HEK293 (cell line): ENCODE results near the gene MRPS18A.

Experiments
- CTCF ChIA-PET: fragments of 350-600 bp; formaldehyde crosslinking; extraction: SDS; loops from one replicate; lab custom pipeline; 2021; ENCODE audit warnings: antibody characterized with exemption; lab: Yijun Ruan, JAX
- POLR2A ChIA-PET: fragments of 300-600 bp; formaldehyde crosslinking; extraction: SDS; loops from one replicate; lab custom pipeline; 2020; ENCODE audit warnings: antibody characterized with exemption, inconsistent platforms; lab: Yijun Ruan, JAX
- H3K27ac ChIP-seq: fragments of 200-500 bp; sonication (Bioruptor generic); 2 replicates; pipeline ENCODE4 v1.5.1; 2014; ENCODE audit warnings: low read depth, low read length, control low read depth, inconsistent platforms; ENCODE audit errors: extremely low read depth
- H3K36me3 ChIP-seq, 2 experiments: fragments of 200-500 bp in 1 of 2; sonication (Bioruptor generic) in 1 of 2; 1 replicate in 1 of 2; 2 replicates in 1 of 2; pipeline ENCODE4 v1.5.1; 2014 to 2017; ENCODE audit warnings: inconsistent platforms in 2 of 2, low read length in 2 of 2; ENCODE audit not compliant: control insufficient read depth in 2 of 2, insufficient read depth in 1 of 2
- H3K4me1 ChIP-seq: fragments of 200-500 bp; sonication (Bioruptor generic); 2 replicates; pipeline ENCODE4 v1.5.1; 2014; ENCODE audit warnings: mild to moderate bottlenecking, low read length, inconsistent platforms; ENCODE audit not compliant: control insufficient read depth, insufficient read depth
- H3K4me3 ChIP-seq: 2 replicates; pipeline ENCODE4 v1.5.1; 2011; ENCODE audit warnings: low read depth, mild to moderate bottlenecking, control low read depth, low read length, moderate library complexity
- H3K9me3 ChIP-seq: fragments of 200-500 bp; sonication (Bioruptor generic); 2 replicates; pipeline ENCODE4 v1.5.1; 2014; ENCODE audit warnings: low read depth, low read length, inconsistent platforms; ENCODE audit not compliant: control insufficient read depth, insufficient read depth
- EGR2 ChIP-seq: fragments of 450-650 bp; formaldehyde crosslinking; IDR thresholded peaks from 2 replicates; pipeline ENCODE4 v1.5.1; 2016; ENCODE audit warnings: low read depth, missing biosample characterization, missing genetic modification characterization
- GFI1B ChIP-seq: fragments of 450-650 bp; formaldehyde crosslinking; IDR thresholded peaks from 2 replicates; pipeline ENCODE4 v1.5.1; 2016; ENCODE audit warnings: missing biosample characterization, missing genetic modification characterization
- IKZF3 ChIP-seq: fragments of 450-650 bp; IDR thresholded peaks from 2 replicates; pipeline ENCODE4 v1.5.0; 2018; ENCODE audit warnings: missing biosample characterization, mild to moderate bottlenecking, missing genetic modification characterization, moderate library complexity
- KLF1 ChIP-seq: fragments of 450-650 bp; formaldehyde crosslinking; IDR thresholded peaks from 2 replicates; pipeline ENCODE4 v1.5.1; 2016; ENCODE audit warnings: missing biosample characterization, missing genetic modification characterization
- MYNN ChIP-seq: fragments of 450-650 bp; formaldehyde crosslinking; IDR thresholded peaks from 2 replicates; pipeline ENCODE4 v1.5.1; 2016; ENCODE audit warnings: missing biosample characterization, missing genetic modification characterization, borderline replicate concordance
- PRDM10 ChIP-seq: fragments of 450-650 bp; formaldehyde crosslinking; IDR thresholded peaks from 2 replicates; pipeline ENCODE4 v1.5.1; 2016; ENCODE audit warnings: missing biosample characterization, missing genetic modification characterization
- SP3 ChIP-seq: fragments of 450-650 bp; formaldehyde crosslinking; IDR thresholded peaks from 2 replicates; pipeline ENCODE4 v1.5.1; 2016; ENCODE audit warnings: missing biosample characterization, missing genetic modification characterization
- TRIM28 ChIP-seq: IDR thresholded peaks from 2 replicates; pipeline ENCODE4 v1.6.1; 2011; ENCODE audit warnings: low read length, control low read depth, borderline replicate concordance
- WT1 ChIP-seq: fragments of 450-650 bp; formaldehyde crosslinking; IDR thresholded peaks from 2 replicates; pipeline ENCODE4 v1.5.1; 2016; ENCODE audit warnings: missing biosample characterization, missing genetic modification characterization
- ZBTB20 ChIP-seq: fragments of 450-650 bp; formaldehyde crosslinking; IDR thresholded peaks from 2 replicates; pipeline ENCODE4 v1.5.1; 2016; ENCODE audit warnings: missing biosample characterization, missing genetic modification characterization
- ZBTB26 ChIP-seq: fragments of 450-650 bp; formaldehyde crosslinking; optimal IDR thresholded peaks from 2 replicates; pipeline ENCODE3; 2016; ENCODE audit warnings: missing biosample characterization, mild to moderate bottlenecking, missing genetic modification characterization
- ZFP3 ChIP-seq: fragments of 450-650 bp; formaldehyde crosslinking; IDR thresholded peaks from 2 replicates; pipeline ENCODE4 v1.5.1; 2016; ENCODE audit warnings: low read depth, missing biosample characterization, missing genetic modification characterization
- ZNF112 ChIP-seq: fragments of 450-650 bp; formaldehyde crosslinking; IDR thresholded peaks from 2 replicates; pipeline ENCODE4 v1.5.0; 2017; ENCODE audit warnings: missing biosample characterization, missing genetic modification characterization
- ZNF169 ChIP-seq: fragments of 450-650 bp; formaldehyde crosslinking; IDR thresholded peaks from 2 replicates; pipeline ENCODE4 v1.5.1; 2016; ENCODE audit warnings: missing biosample characterization, missing genetic modification characterization
- ZNF18 ChIP-seq: fragments of 450-650 bp; formaldehyde crosslinking; IDR thresholded peaks from 2 replicates; pipeline ENCODE4 v1.5.1; 2016; ENCODE audit warnings: missing biosample characterization, missing genetic modification characterization
- ZNF184 ChIP-seq: fragments of 450-650 bp; IDR thresholded peaks from 2 replicates; pipeline ENCODE4 v1.5.1; 2018; ENCODE audit warnings: missing biosample characterization, mild to moderate bottlenecking, missing genetic modification characterization
- ZNF202 ChIP-seq: fragments of 450-650 bp; formaldehyde crosslinking; IDR thresholded peaks from 2 replicates; pipeline ENCODE4 v1.5.1; 2016; ENCODE audit warnings: missing biosample characterization, missing genetic modification characterization, borderline replicate concordance
- ZNF24 ChIP-seq: fragments of 450-650 bp; formaldehyde crosslinking; IDR thresholded peaks from 2 replicates; pipeline ENCODE4 v1.5.1; 2016; ENCODE audit warnings: missing biosample characterization, missing genetic modification characterization
- ZNF26 ChIP-seq: fragments of 450-650 bp; formaldehyde crosslinking; IDR thresholded peaks from 2 replicates; pipeline ENCODE4 v1.5.1; 2016; ENCODE audit warnings: missing biosample characterization, missing genetic modification characterization
- ZNF501 ChIP-seq: fragments of 450-650 bp; formaldehyde crosslinking; IDR thresholded peaks from 2 replicates; pipeline ENCODE4 v1.5.1; 2016; ENCODE audit warnings: missing biosample characterization, missing genetic modification characterization
- ZNF529 ChIP-seq: fragments of 450-650 bp; formaldehyde crosslinking; IDR thresholded peaks from 2 replicates; pipeline ENCODE4 v1.5.1; 2017; ENCODE audit warnings: missing genetic modification characterization, missing biosample characterization; ENCODE audit not compliant: insufficient replicate concordance
- ZNF561 ChIP-seq: fragments of 450-650 bp; IDR thresholded peaks from 2 replicates; pipeline ENCODE4 v1.5.1; 2018; ENCODE audit warnings: missing biosample characterization, missing genetic modification characterization, borderline replicate concordance
- ZNF600 ChIP-seq: fragments of 450-650 bp; formaldehyde crosslinking; IDR thresholded peaks from 2 replicates; pipeline ENCODE4 v1.5.1; 2016; ENCODE audit warnings: missing biosample characterization, missing genetic modification characterization
- ZNF629 ChIP-seq: fragments of 450-650 bp; formaldehyde crosslinking; IDR thresholded peaks from 2 replicates; pipeline ENCODE4 v1.5.1; 2017; ENCODE audit warnings: missing biosample characterization, missing genetic modification characterization
- ZNF670 ChIP-seq: fragments of 450-650 bp; formaldehyde crosslinking; IDR thresholded peaks from 2 replicates; pipeline ENCODE4 v1.5.1; 2016; ENCODE audit warnings: missing biosample characterization, missing genetic modification characterization, low read depth
- ZSCAN18 ChIP-seq: fragments of 450-650 bp; formaldehyde crosslinking; IDR thresholded peaks from 2 replicates; pipeline ENCODE4 v1.5.1; 2016; ENCODE audit warnings: missing biosample characterization, missing genetic modification characterization

The MRPS18A gene

GRCh38 chr6:43629104-43629504, 58.5 kb downstream of the MRPS18A start, which contains the start of gene GTPBP2:
Gene GTPBP2 (minus strand): TSS chr6:43629264. CDS start chr6:43629162, 102 bp downstream.
- CTCF ChIA-PET: interaction anchor here (0.8 to 2.6 kb wide), 6 partner anchors 16 to 50 kb away, joined by 3 to 15 read pairs (median 4); no protein-coding TSS in a partner anchor
- Histone ChIP-seq H3K27ac (peak within 1 kb of the TSS; percentile 90), H3K9me3 (no peaks in the 10 kb centered on the region), H3K4me1 (0 out of 2 replicates have a peak, but pooled peaks cover 8% of the 10 kb centered on the region), H3K36me3 (peaks cover 0 to 23% of the 10 kb centered on the region in 2 experiments; a peak in 2 of 3 replicates), H3K4me3 (peak within 1 kb of the TSS; percentile 77)
- POLR2A ChIA-PET: interaction anchor here (0.5 to 4.2 kb wide), 41 partner anchors 8 to 759 kb away, joined by 3 to 40 read pairs (median 5); partner anchors contain the start of genes AARS2, CNPY3, HSP90AB1 and MRPS18A
- no peak for TF ChIP-seq ZNF561
- TF ChIP-seq ZNF18 (tag by site-specific recombination): no peak
- TF ChIP-seq EGR2: peak; percentile 49
- no peak for TF ChIP-seq ZBTB20 (tag by site-specific recombination)
- TF ChIP-seq ZNF202 (tag by site-specific recombination): no peak
- TF ChIP-seq ZSCAN18 (tag by site-specific recombination): no peak
- TF ChIP-seq ZNF529: no peak
- no peak for TF ChIP-seq ZNF670 (tag by site-specific recombination)
- peak; percentile 3; the same call in 1 of the 2 replicates for TF ChIP-seq KLF1 (tag by site-specific recombination)
- no peak for TF ChIP-seq GFI1B
- no peak for TF ChIP-seq PRDM10 (tag by site-specific recombination)
- TF ChIP-seq WT1 (tag by site-specific recombination): peak; percentile 59
- TF ChIP-seq TRIM28: no peak
- TF ChIP-seq SP3: peak; percentile 99
- peak; percentile 97 for TF ChIP-seq ZBTB26 (tag by site-specific recombination)
- TF ChIP-seq ZNF600: no peak
- no peak for TF ChIP-seq ZNF629 (tag by site-specific recombination)
- TF ChIP-seq ZNF169 (tag by site-specific recombination): no peak
- no peak for TF ChIP-seq ZNF112 (tag by site-specific recombination)
- no peak for TF ChIP-seq MYNN (tag by site-specific recombination)
- TF ChIP-seq ZNF24 (tag by site-specific recombination): no peak
- no peak for TF ChIP-seq ZNF26 (tag by site-specific recombination)
- TF ChIP-seq ZNF501 (tag by site-specific recombination): no peak
- no peak for TF ChIP-seq IKZF3 (tag by site-specific recombination)
- TF ChIP-seq ZFP3 (tag by site-specific recombination): no peak
- no peak for TF ChIP-seq ZNF184 (tag by site-specific recombination)
